SK-N-SH (cell line): Measurements from ENCODE around the gene SMIM1. TPM values are rescaled to one million over a fixed set of nuclear protein-coding genes. Genes with fewer than 3 reads are reported as not detected.
"Not testable (repeated sequence)": the region's sequence is repeated elsewhere in the genome, so short reads cannot be mapped to it uniquely, and the experiment has no call there.

Experiments used
- CTCF ChIA-PET: fragments of 300-600, 350-600 bp; formaldehyde crosslinking; extraction: SDS; loops from one replicate; lab custom pipeline; 2021; lab: Yijun Ruan, JAX
- POLR2A ChIA-PET: fragments of 350-600 bp; sonication (Branson Sonifier 250); formaldehyde crosslinking; extraction: SDS; loops from one replicate; lab custom pipeline; 2020; ENCODE audit warnings: antibody characterized with exemption, inconsistent platforms; lab: Yijun Ruan, JAX
- DNase-seq: peaks from one replicate; pipeline ENCODE4 v3.0.0; 2012
- H2AFZ ChIP-seq: fragments of 200-600 bp; sonication (generic); 2 replicates; pipeline ENCODE4 v1.8.1; 2016; ENCODE audit warnings: antibody characterized with exemption, mild to moderate bottlenecking, low read depth
- H3F3A ChIP-seq: fragments of 200-600 bp; sonication (generic); replicated peaks from 2 replicates; pipeline ENCODE3; 2016; ENCODE audit warnings: antibody characterized with exemption, mild to moderate bottlenecking; ENCODE audit not compliant: insufficient read depth
- H3K27ac ChIP-seq, 2 experiments: fragments of 200-500 bp in 1 of 2; fragments of 200-600 bp in 1 of 2; sonication (Bioruptor generic) in 1 of 2; sonication (generic), shearing (Covaris generic) in 1 of 2; 2 replicates each; pipeline versions ENCODE4 v1.5.1 to v1.6.1; 2014 to 2016; ENCODE audit warnings: low read depth in 2 of 2, inconsistent platforms in 1 of 2, low read length in 1 of 2, mild to moderate bottlenecking in 1 of 2, mixed read lengths in 1 of 2
- H3K27me3 ChIP-seq: fragments of 200-600 bp; sonication (generic), shearing (Covaris generic); 2 replicates; pipeline ENCODE4 v1.6.1; 2016; ENCODE audit warnings: mixed run types; ENCODE audit not compliant: insufficient read depth
- H3K36me3 ChIP-seq, 2 experiments: fragments of 200-500 bp in 1 of 2; fragments of 200-600 bp in 1 of 2; sonication (Bioruptor generic) in 1 of 2; sonication (generic) in 1 of 2; replicated peaks in 1 of 2; 2 replicates each; pipeline versions ENCODE3 to v1.5.1; 2014 to 2016; ENCODE audit warnings: low read length in 1 of 2, mild to moderate bottlenecking in 1 of 2; ENCODE audit not compliant: insufficient read depth in 2 of 2, control insufficient read depth in 1 of 2
- H3K4me1 ChIP-seq, 2 experiments: fragments of 200-500 bp in 1 of 2; fragments of 200-600 bp in 1 of 2; sonication (Bioruptor generic) in 1 of 2; sonication (generic), shearing (Covaris generic) in 1 of 2; 2 replicates each; pipeline versions ENCODE4 v1.5.1 to v1.6.1; 2014 to 2016; ENCODE audit warnings: low read depth in 1 of 2, low read length in 1 of 2, mixed run types in 1 of 2; ENCODE audit not compliant: insufficient read depth in 2 of 2, control insufficient read depth in 1 of 2
- H3K4me2 ChIP-seq: fragments of 200-600 bp; sonication (generic), shearing (Covaris generic); 2 replicates; pipeline ENCODE4 v1.6.1; 2017; ENCODE audit warnings: mixed run types
- H3K4me3 ChIP-seq, 2 experiments: fragments of 200-500 bp in 1 of 2; fragments of 200-600 bp in 1 of 2; sonication (Bioruptor generic) in 1 of 2; sonication (generic), shearing (Covaris generic) in 1 of 2; 2 replicates each; pipeline versions ENCODE4 v1.5.1 to v1.8.1; 2014 to 2016; ENCODE audit warnings: low read depth in 2 of 2, inconsistent platforms in 1 of 2, low read length in 1 of 2, mild to moderate bottlenecking in 1 of 2, mixed read lengths in 1 of 2, moderate library complexity in 1 of 2
- H3K79me2 ChIP-seq: fragments of 200-600 bp; sonication (generic); 2 replicates; pipeline ENCODE4 v1.8.1; 2017; ENCODE audit warnings: mild to moderate bottlenecking; ENCODE audit not compliant: insufficient read depth
- H3K9ac ChIP-seq: fragments of 200-600 bp; sonication (generic); 2 replicates; pipeline ENCODE4 v1.6.1; 2017; ENCODE audit warnings: mixed run types
- H3K9me2 ChIP-seq: fragments of 200-600 bp; sonication (generic); 2 replicates; pipeline ENCODE4 v1.6.1; 2017; ENCODE audit warnings: mixed run types
- H3K9me3 ChIP-seq: fragments of 200-600 bp; sonication (generic); 2 replicates; pipeline ENCODE4 v1.6.1; 2017; ENCODE audit warnings: mixed run types, mild to moderate bottlenecking, moderate library complexity
- H4K20me1 ChIP-seq: fragments of 200-600 bp; sonication (generic); 2 replicates; pipeline ENCODE4 v1.6.1; 2017; ENCODE audit warnings: mild to moderate bottlenecking, mixed run types; ENCODE audit not compliant: insufficient read depth
- CHD2 ChIP-seq: fragments of 150-350 bp; IDR thresholded peaks from 2 replicates; pipeline ENCODE4 v1.6.1; 2018; ENCODE audit warnings: low read length; ENCODE audit not compliant: partially characterized antibody
- CTCF ChIP-seq: fragments of 200-600 bp; sonication (generic); IDR thresholded peaks from 2 replicates; pipeline ENCODE4 v1.6.1; 2017; ENCODE audit warnings: antibody characterized with exemption, mild to moderate bottlenecking, moderate library complexity
- ELF1 ChIP-seq: IDR thresholded peaks from 2 replicates; pipeline ENCODE4 v1.4.0; 2012
- EZH2phosphoT487 ChIP-seq: fragments of 200-600 bp; sonication (generic); IDR thresholded peaks from 2 replicates; pipeline ENCODE4 v1.6.1; 2017; ENCODE audit warnings: low read depth, mixed run types, mild to moderate bottlenecking, antibody characterized with exemption, moderate library complexity, borderline replicate concordance
- FOSL2 ChIP-seq: IDR thresholded peaks from 2 replicates; pipeline ENCODE4 v1.4.0; 2012; ENCODE audit warnings: low read depth, mild to moderate bottlenecking, moderate library complexity, borderline replicate concordance
- FOXJ3 ChIP-seq: sonication (generic); formaldehyde crosslinking; IDR thresholded peaks from 2 replicates; pipeline ENCODE4 v1.5.1; 2020; ENCODE audit warnings: mild to moderate bottlenecking, missing genetic modification reagents
- FOXM1 ChIP-seq: IDR thresholded peaks from 2 replicates; pipeline ENCODE4 v1.4.0; 2012; ENCODE audit warnings: low read depth, mild to moderate bottlenecking
- IRF3 ChIP-seq: fragments of 150-350 bp; IDR thresholded peaks from 2 replicates; pipeline ENCODE4 v1.6.1; 2016; ENCODE audit warnings: mild to moderate bottlenecking, low read depth, low read length
- JUND ChIP-seq: IDR thresholded peaks from 2 replicates; pipeline ENCODE4 v1.4.0; 2012
- MAX ChIP-seq: IDR thresholded peaks from 2 replicates; pipeline ENCODE4 v1.4.0; 2012; ENCODE audit warnings: low read depth
- MEF2A ChIP-seq: IDR thresholded peaks from 2 replicates; pipeline ENCODE4 v1.4.0; 2012; ENCODE audit warnings: low read depth, borderline replicate concordance
- MXI1 ChIP-seq: IDR thresholded peaks from 2 replicates; pipeline ENCODE4 v1.6.1; 2012; ENCODE audit warnings: mild to moderate bottlenecking, low read depth, low read length, improper control_type of control experiment
- NFIC ChIP-seq: IDR thresholded peaks from 2 replicates; pipeline ENCODE4 v1.4.0; 2012; ENCODE audit warnings: borderline replicate concordance
- PBX3 ChIP-seq: IDR thresholded peaks from 2 replicates; pipeline ENCODE4; 2012
- RAD21 ChIP-seq: IDR thresholded peaks from 2 replicates; pipeline ENCODE4 v1.6.1; 2012; ENCODE audit warnings: mild to moderate bottlenecking, low read length
- REST ChIP-seq: IDR thresholded peaks from 2 replicates; pipeline ENCODE4 v1.6.1; 2012; ENCODE audit warnings: mild to moderate bottlenecking, low read depth, low read length, moderate library complexity
- RXRA ChIP-seq: IDR thresholded peaks from 2 replicates; pipeline ENCODE4 v1.4.0; 2012; ENCODE audit warnings: low read depth, mild to moderate bottlenecking, borderline replicate concordance
- SIN3A ChIP-seq: IDR thresholded peaks from 2 replicates; pipeline ENCODE4 v1.6.1; 2012; ENCODE audit warnings: low read depth, mild to moderate bottlenecking, low read length, moderate library complexity, borderline replicate concordance
- WGBS: methylation state at CpG from one replicate; pipeline ENCODE4 v1.1.6; 2017; ENCODE audit warnings: low lambda C conversion rate; 5-methylcytosine and 5-hydroxymethylcytosine counted together
- polyA plus RNA-seq, 3 experiments: library from polyadenylated mRNA; depleted of rRNA; stranded (reverse); fragments of >200 nt; gene quantifications; 2 replicates each; pipeline ENCODE4 v1.2.3, GENCODE V29; 2012
- TF ChIP-seq, protein P1 (sequence below): IDR thresholded peaks from 2 replicates; pipeline ENCODE4 v1.4.0; 2012; ENCODE audit warnings: low read depth, borderline replicate concordance

SMIM1 gene
- polyA plus RNA-seq, 1 of the 3 experiments (the other 2 are of a cell fraction): 6.1 TPM

- Histone ChIP-seq H4K20me1 (no peaks in the 10 kb centered on the region), H3K4me2 (no peak overlapping the region), H3K36me3 (no peaks in the 10 kb centered on the region), H2AFZ (no peak overlapping the region), H3K27me3 (no peaks in the 10 kb centered on the region), H3K9me3 (no peaks in the 10 kb centered on the region), H3K9ac (no peak overlapping the region), H3K4me1 (no peaks in the 10 kb centered on the region), H3K27ac (no peak overlapping the region), H3K79me2 (no peaks in the 10 kb centered on the region), H3K4me3 (no peak overlapping the region), H3K9me2 (no peaks in the 10 kb centered on the region), H3F3A (no peaks in the 10 kb centered on the region)
- CTCF ChIA-PET: interaction anchor here (1.1 to 1.5 kb wide), 2 partner anchors 28 to 108 kb away, joined by 4 to 5 read pairs; no protein-coding TSS in a partner anchor
- no peak for TF ChIP-seq ELF1
- TF ChIP-seq, protein P1, sequence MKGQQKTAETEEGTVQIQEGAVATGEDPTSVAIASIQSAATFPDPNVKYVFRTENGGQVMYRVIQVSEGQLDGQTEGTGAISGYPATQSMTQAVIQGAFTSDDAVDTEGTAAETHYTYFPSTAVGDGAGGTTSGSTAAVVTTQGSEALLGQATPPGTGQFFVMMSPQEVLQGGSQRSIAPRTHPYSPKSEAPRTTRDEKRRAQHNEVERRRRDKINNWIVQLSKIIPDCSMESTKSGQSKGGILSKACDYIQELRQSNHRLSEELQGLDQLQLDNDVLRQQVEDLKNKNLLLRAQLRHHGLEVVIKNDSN: no peak
- TF ChIP-seq IRF3: no peak
- TF ChIP-seq RXRA: no peak
- no peak for TF ChIP-seq MXI1
- no peak for TF ChIP-seq FOXM1
- no peak for TF ChIP-seq MEF2A
- TF ChIP-seq EZH2phosphoT487: no peak
- no peak for TF ChIP-seq PBX3
- no peak for TF ChIP-seq REST
- TF ChIP-seq NFIC: no peak
- TF ChIP-seq CTCF: no peak
- no peak for TF ChIP-seq CHD2
- no peak for TF ChIP-seq SIN3A
- no peak for TF ChIP-seq MAX
- TF ChIP-seq RAD21: no peak
- no peak for TF ChIP-seq FOSL2
- no peak for TF ChIP-seq FOXJ3 (CRISPR knock-in tag)
- no peak for TF ChIP-seq JUND
- POLR2A ChIA-PET: interaction anchor here (0.6 kb wide), 1 partner anchor 36 kb away, joined by 5 read pairs; no protein-coding TSS in a partner anchor
- no peak for DNase-seq
- WGBS: 62% methylated on average over 19 of the region's 19 CpGs
Observed at GRCh38 chr1:3803905-3804626, 31.5 kb downstream of the SMIM1 start.

DNA sequence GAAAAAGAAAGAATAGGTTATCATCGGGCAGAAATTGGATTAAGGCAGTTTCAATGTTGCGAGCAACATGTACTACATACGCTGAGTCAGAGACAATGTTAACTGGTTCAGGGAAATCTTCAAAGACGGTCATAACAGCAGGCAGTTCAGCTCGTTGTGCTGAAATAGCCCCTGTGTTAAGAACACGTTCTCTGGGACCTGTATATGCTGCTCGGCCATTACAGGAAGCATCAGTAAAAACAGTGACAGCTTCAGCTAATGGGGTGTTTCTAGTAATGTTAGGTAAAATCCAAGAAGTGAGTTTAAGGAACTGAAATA, 32.0 kb downstream of the SMIM1 start:
- H3K9me3 ChIP-seq, H3K36me3 ChIP-seq, H3K9ac ChIP-seq, H3K79me2 ChIP-seq, H4K20me1 ChIP-seq, H3K4me2 ChIP-seq, H3F3A ChIP-seq, DNase-seq, H3K9me2 ChIP-seq, H3K4me3 ChIP-seq, H2AFZ ChIP-seq, H3K27me3 ChIP-seq, H3K27ac ChIP-seq, H3K4me1 ChIP-seq: not testable (repeated sequence)
- CTCF ChIA-PET: interaction anchor here (1.1 to 1.5 kb wide), 2 partner anchors 28 to 109 kb away, joined by 4 to 5 read pairs; no protein-coding TSS in a partner anchor
- 71% methylated on average over 7 of the region's 7 CpGs for WGBS
- POLR2A ChIA-PET: interaction anchor here (0.6 kb wide), 1 partner anchor 36 kb away, joined by 5 read pairs; no protein-coding TSS in a partner anchor
